HG03469 (cell line): Measurements from ENCODE around the gene PUM2.
"Not testable (repeated sequence)": the region's sequence is repeated elsewhere in the genome, so short reads cannot be mapped to it uniquely, and the experiment has no call there.

ENCODE experiments used
- ATAC-seq: cut with Tn5 transposase; IDR thresholded peaks from one replicate; pipeline ENCODE4 v1.9.1; 2021; ENCODE audit warnings: mild to moderate bottlenecking, moderate library complexity, moderate number of reproducible peaks; ENCODE audit not compliant: unreplicated experiment

PUM2 gene

DNA sequence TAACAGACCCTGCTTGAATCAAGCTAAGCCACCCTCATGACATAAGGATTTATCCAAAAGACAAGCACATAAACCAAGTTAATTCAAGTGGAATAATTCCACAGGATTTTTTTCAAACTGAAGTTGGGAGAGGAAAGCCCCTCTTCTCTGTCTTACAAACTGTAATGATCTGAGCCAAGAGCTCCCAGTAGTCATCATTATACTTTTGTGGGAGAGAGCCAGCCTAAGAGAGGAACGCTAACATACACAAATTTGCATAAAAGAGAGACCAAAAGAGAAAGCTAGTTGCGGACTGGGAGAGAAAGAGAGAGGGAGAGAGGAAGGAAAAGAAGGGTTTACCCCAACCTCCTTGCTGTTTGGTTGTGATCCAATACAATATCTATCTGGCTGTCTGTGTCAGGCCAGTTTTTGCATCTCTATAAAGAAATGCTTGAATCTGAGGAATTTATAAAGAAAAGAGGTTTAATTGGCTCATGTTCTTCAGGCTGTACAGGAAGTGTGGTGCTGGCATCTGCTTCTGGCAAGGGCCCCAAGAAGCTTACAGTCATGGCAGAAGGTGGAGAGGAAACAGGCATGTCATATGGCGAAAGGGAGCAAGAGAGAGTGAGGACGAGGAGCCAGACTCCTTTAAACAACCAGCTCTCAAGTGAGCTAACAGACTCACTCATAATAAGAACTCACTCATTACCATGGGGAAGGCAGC lies 20.8 kb upstream of the PUM2 start:
- ATAC-seq: no peak

DNA sequence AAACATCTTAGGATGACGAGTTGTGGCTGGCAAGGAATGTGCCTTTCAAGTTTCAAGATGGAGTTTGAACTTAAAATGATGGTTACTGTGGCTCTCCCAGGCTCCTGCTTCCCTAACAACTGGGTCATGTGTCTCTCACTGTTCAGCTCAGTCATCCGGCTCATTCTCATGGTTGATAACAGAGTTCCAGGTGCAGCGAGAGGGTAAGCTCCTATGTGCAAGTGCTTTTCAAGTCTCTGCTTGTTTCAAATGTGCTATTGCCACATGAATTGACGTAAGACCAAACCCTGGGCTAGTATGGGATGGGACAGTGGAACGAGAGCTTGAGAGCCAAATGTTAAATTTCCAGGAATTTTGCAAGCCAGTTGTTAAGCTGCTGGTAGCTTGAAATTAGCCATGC lies 19.5 kb upstream of the PUM2 start:
- ATAC-seq: no peak

DNA sequence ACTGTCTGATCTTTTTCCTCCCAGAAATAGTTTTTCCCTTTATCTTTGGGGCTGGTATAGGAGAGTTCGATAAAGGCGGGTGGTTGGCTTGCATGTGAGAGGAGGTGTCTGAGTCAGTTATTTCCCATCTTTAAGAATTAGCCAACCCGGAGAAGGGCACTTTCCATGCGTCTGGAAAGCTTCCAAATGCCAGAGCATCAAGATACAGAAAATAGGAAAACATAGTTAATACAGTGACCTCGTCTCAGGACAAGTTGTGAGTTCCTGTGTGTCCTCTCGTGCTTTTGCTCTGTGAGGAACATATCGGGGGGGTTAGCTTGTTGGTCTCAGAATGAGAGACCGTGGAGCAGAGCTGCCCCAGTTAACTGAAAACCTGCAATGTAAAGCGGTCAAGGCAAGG lies 18.7 kb upstream of the PUM2 start:
- ATAC-seq: no peak

DNA sequence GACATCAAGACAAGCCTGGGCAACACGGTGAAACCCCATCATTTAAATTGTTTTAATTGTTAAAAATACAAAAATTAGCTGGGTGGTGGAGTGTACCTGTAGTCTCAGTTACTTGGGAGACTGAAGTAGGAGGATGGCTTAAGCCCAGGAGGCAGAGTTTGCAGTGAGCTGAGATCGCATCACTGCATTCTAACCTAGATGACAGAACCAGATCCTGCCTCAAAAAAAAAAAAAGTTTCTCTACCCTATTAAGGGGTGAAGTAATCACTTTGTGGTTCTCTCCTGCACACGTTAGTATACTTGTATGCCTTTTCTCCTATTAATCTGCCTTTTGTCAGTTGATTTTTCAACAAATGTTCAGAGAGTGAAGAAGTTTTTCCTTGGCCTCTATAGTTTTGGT lies 18.1 kb upstream of the PUM2 start:
- ATAC-seq: no peak

DNA sequence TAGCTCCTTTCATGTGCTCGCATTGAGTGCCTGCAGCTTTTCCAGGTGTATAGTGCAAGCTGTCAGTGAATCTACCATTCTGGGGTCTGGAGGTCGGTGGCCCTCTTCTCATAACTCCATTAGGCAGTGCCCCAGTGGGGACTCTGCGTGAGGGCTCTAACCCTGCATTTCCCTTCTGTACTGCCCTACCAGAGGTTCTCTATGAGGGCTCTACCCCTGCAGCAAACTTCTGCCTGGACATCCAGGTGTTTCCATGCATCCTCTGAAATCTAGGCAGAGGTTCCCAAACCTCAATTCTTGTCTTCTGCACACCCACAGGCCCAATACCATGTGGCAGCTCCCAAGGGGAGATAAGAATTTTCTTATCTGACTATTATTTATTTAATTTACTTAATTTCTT lies 17.3 kb upstream of the PUM2 start:
- not testable (repeated sequence) for ATAC-seq

DNA sequence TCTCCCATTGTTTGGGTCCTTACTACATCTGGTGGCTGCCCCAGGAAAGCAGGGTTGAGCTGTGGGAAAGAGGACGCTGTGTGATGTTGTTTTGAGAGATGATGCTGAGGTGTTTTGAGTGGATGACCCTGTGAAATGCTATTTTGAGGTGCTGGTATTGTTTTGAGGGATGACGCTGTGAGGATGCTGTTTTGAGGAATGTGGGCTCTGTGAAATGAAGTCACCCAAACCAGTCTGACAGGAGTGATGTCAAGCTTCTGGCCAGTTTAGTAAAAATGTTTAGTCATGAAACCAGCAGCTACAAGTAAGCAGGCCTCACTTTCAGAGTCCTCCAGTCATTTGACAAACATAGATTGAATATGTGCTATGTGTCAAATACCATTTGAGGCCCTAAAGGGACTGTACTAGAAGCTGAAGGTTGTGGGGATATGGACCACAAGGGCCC lies 16.1 kb upstream of the PUM2 start:
- no peak for ATAC-seq

DNA sequence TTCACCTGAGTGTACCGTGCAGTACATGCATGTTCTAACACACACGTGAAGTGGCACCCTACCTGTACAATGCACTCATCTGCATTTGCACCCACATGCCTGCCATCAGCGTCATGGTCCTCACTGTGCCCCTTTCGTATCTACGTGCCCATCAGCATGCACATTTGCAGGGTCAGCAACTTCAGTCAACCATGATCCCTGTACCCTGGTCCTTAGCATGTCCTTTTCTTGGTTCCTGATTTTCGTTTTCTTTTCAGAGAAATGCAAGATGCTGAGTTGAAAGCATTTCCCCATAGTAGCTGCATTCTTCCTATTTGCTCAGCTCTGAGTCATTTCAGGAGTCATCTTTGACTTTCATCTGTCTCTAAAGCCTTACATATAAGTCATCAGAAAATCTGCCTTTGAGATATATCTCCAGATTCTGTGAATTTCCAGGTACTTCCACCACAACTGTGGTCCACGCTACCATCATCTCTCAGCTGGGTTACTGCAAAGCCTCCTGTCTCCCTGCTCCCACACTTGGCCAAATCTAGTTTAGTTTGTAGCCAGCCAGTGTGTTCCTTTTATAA lies 14.7 kb upstream of the PUM2 start:
- ATAC-seq: peak; percentile 93

DNA sequence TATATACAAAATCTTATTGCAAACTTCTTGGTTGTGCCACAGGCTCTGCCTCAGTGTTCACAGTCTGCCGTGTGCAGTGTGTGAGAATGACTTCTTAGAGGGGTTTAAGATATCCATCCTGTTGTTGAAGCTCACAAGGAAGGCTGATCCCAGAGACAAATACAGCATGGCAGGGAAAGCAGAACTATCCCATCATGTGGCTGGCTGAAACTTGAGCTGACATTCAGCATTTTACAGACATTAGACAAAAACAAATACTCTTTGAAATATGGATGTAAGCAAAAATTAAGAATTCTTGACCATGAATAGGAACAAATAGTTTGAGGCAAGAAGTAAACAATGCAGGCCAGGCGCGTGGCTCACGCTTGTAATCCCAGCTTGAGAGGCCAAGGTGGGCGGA lies 12.9 kb upstream of the PUM2 start:
- ATAC-seq: no peak

DNA sequence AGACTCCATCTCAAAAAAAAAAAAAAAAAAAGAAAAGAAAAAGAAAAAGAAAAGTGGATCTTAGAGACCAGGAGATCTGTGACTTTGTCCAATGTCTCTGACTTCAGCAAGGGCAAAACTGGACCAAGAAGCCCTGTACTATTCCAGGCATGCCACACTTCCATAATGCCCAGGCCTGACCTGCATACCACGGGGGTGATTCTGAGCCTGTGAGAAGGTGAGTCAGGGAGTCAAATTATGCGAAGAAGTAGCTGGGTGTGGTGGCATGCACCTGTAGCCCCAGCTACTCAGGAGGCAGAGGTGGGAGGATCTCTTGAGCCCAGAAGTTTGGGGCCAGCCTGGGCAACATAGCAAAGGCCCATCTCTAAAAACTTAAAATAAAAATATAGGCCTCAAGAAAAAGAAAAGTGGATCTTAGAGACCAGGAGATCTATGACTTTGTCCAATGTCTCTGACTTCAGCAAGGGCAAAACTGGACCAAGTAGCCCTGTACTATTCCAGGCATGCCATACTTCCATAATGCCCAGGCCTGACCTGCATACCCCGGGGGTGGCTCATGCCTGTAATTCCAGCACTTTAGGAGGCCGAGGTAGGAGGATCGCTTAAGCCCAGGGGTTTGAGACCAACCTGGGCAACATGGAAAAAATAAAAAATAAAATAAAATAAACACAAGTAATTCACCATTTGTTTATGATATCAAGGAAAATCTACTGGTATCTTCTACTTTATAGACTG lies 12.2 kb upstream of the PUM2 start:
- no peak for ATAC-seq

DNA sequence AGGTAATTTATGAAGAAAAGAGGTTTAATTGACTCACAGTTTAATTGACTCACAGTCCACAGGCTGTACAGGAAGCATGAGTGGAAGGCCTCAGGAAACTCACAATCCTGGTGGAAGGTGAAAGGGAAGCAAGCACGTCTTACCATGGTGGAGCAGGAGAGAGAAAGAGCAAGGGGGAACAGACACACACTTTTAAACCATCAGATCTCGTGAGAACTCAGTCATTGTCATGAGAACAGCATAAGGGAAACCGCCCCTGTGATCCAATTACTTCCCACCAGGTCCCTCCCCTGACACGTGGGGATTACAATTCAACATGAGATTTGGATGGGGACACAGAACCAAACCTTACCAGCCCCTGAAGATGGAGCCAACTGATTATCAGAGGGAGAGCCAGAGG lies 11.2 kb upstream of the PUM2 start:
- no peak for ATAC-seq

DNA sequence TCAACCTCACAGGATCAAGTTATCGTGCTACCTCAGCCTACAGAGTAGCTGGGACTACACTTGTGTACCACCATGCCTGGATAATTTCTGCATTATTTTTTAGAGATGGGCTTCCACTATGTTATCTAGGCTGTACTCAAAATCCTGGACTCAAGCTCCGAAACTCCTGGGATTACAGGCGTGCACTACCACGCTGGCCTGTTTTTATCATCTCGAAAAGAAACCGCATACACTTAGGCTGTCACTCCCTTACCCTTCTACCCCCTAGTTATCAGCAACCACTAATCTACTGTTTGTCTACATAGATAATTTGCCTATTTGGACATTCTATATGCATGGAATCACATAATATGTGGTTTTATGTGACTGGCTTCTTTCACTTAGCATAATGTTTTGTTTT lies 8.5 kb upstream of the PUM2 start:
- ATAC-seq: no peak

DNA sequence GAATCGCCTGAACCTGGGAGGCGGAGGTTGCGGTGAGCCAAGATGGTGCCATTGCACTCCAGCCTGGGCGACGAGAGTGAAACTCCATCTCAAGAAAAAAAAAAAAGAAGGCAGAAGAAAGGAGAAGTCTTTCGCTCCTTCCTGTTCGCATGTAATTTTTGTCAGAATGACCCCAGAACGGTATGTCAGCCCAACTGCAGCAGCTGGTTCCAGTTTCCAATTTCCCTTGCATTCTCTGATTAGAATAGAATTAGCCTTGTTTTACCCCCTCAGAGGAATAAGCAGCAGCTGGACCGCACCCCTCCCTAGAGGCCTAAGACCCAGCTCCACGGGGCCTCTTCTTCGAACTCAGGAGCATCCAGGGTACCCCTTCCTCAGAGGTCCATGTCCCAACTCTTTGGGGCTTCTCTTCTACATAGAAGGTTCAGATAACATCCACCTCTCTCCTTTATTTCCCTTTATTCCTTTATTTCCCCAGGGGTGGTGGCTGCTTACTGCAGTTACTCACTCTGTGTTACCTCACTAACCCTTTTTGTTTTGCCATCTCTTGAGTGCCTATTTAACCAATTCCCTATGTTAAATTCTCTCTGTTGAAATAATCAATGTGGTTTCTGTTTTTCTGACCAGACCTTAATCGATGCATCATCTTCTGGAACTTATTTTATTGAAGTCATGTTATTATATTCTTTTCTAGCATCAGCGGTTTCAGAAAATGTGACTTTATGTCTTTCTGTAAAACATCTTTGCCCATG lies 7.2 kb upstream of the PUM2 start:
- ATAC-seq: no peak

DNA sequence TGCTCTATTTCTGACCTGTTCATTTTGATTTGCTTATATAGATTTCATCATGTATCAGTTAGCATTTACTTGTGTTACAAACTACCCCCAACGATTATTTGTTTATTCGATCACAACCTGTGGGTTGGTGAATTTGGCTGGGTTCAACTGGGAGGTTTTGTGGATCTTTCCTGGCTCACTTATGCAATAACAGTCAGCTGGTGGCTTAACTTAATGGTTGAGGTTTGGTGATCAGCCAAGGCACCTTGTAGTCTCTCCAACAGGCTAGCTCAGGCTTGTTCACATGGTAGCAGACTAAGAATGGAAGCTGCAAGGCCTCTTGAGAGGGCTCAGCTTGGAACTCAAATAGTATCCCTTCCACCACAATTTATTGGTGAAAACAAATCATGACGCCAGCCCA lies 5.4 kb upstream of the PUM2 start:
- no peak for ATAC-seq

DNA sequence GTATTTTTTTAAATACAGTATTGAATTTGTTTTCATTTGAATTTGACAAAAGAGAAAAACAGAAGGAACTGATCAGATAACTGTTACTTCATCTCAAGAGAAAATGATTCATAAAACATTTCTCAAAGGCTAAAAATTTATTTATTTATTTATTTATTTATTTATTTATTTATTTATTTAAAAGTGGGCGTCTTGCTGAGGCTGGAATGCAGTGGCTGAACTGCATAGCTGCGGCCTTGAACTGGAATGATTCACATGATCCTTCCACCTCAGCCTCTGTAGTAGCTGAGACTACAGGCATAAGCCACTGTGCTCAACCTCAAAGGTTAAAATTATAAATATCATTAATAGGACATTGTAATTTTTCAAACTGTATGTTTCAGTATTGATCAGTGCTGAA lies 4.5 kb upstream of the PUM2 start:
- no peak for ATAC-seq

DNA sequence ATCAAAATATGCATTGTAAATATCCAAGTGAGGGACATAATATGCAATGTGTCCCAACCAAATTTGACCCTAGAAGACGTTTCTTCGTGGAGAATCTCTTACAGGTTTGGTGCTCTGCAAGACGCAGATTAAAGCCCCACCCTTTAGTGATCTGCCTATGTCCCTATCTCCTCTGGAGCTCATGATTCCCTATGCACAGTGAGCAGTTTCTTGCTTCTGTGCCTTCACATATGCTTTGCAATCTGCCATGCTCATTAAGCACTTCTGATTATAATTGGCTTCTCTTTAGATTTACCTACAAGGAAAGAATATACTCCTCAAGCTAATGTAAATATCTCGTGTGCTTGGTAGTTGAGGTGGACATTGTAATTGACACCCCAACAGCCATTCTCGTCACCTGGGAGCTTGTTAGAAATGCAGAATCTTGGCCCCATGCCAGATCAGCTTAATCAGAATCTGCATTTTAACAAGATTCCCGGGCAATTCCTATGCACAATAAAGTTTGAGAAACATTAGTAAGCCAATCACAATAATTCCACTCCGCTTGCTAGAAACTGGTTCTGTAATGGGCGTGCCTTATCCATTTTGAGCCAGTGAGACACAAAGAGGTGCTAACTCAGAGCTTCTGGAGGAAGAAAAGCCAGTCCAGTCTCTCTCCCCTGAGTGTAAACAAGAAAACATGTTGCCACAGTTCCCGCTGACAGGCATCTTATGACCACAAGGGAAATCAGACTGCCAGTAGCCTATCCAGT lies 2.8 kb upstream of the PUM2 start:
- no peak for ATAC-seq

DNA sequence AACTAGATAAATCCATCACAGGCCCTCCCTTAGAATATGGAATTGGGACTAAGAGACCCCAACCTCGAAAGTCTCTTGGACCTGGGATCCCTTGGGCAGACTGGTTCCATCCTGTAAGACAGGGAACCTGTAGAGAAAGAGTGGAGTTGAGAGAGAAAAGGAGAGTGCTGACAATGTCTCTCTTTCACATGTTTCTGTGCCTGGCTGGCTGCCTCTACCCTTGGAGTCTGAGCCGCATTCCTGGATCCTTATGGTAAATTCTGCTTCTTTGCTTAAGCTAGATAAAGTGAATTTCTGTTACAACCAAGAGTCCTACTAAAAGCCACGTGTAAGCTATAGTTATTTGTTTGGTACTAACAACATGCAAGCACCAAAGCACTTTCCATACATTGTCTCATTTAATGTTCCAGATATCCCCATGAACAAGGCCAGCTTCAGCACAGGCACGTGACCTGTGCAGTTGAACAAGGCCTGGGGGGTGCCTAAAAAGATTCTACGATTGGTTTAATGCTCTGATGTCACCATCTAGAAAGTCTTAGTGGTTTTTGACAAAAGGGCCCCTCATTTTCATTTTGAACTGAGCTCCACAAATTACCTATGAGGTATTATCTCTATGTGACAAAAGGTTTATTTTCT lies 2.1 kb upstream of the PUM2 start:
- no peak for ATAC-seq

DNA sequence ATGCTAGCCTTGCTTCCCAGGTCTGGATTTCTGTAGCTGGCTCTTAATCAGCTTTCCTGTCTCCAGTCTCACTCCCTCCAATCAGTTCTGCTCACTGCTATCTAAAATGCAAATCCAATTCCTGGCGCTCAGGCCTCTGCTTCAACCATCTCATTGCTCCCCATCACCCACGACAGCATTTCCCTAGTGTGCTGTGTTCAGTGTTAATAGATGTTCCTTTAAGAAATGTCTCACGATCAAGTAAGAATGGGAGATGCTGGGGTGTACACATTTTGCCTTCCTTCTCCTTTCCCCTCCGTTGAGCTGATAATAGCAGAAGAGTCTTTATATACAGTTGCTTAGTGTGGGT lies 1.6 kb upstream of the PUM2 start:
- no peak for ATAC-seq

DNA sequence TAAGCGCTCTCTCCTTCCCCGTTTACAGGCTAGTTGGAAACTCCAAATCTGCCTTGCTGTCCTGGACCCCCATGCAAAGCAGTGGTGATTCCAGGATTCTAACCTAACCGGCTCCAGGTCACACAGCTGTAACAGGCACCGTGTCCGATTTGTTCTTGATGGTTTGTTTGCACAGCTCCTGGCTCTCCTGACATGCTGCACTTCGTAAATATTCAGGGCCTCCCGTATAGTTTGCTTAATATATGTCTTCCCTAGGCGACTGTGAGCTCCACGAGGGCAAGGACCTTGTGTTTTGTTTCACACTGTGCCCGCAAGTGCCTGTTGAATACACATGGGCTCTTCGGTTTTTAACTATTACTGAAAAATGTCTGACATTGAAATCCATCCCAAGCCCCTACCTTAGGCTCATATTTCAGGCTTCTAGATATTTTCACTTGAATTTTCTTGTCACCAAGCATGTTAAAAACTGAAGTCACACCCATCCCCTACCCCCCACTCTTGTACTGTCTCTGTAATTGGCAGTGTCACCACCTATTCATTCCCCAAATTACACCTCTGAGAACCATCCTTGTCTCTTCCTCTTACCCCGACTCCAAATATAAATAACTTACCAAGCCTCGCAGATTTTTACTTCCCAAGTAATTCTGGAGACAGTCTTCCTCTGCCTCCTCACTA lies 1.0 kb upstream of the PUM2 start:
- ATAC-seq: no peak

DNA sequence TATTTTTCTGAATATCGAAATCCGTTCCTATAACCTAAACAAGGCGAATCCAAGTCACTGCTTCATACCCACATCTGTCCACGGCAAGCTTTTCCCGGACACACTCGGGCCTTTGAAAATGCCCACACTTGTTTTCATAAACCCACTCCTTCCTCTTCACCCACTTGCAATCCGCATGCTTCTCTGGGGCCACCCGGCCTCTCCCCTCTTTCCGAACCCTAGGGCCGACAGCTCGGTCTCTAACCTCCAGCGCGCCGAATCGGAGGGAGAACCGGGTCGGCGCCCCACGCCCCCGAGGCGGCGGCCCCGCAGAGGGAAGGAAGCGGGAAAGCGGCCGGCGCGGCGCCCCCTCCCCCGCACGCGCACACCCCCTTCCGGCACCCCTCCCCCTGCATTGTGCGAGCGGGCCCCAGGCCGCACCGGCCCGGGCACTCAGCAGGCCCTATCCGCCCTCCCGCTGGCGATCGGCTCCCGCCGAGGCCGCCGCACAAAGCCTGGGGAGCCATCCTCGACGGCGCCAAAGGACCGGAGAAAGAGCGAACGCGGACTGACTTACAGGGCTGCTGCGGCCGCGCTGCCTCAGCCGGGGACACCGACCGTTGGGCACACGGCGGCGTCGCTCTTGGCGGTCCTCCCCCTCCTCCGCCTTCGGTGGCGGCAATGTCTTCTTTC lies 467 bp downstream of the PUM2 start:
- peak; percentile 8 for ATAC-seq
